ENCODE results near the gene DGKZ.

DNA sequence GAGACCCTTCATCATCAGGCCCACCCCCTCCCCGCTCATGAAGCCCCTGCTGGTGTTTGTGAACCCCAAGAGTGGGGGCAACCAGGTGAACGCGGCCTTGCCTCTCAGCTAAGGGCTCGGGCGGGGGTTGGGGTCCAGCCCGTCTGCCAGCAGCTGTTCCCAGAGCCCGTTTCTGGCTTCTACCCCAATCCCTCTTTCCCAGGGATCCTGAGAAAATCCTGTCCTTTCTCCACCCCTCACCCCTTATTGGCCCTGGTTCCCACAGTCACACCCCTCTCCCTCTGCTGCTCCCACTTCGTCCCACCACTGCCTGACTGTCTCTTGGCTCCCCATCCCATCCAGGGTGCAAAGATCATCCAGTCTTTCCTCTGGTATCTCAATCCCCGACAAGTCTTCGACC, 24.8 kb downstream of the DGKZ start:
- TF ChIP-seq, protein P1, sequence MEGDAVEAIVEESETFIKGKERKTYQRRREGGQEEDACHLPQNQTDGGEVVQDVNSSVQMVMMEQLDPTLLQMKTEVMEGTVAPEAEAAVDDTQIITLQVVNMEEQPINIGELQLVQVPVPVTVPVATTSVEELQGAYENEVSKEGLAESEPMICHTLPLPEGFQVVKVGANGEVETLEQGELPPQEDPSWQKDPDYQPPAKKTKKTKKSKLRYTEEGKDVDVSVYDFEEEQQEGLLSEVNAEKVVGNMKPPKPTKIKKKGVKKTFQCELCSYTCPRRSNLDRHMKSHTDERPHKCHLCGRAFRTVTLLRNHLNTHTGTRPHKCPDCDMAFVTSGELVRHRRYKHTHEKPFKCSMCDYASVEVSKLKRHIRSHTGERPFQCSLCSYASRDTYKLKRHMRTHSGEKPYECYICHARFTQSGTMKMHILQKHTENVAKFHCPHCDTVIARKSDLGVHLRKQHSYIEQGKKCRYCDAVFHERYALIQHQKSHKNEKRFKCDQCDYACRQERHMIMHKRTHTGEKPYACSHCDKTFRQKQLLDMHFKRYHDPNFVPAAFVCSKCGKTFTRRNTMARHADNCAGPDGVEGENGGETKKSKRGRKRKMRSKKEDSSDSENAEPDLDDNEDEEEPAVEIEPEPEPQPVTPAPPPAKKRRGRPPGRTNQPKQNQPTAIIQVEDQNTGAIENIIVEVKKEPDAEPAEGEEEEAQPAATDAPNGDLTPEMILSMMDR (IDR thresholded peaks at IDR 0.05 in 8 of 11, conservative IDR thresholded peaks at IDR 0.05 in 3 of 11), result no peak
- TF ChIP-seq POLR2A (IDR thresholded peaks at IDR 0.05) (no peak), POLR2AphosphoS5 (IDR thresholded peaks at IDR 0.05) (no peak)
